Measurements from ENCODE around the gene FN1. TPM values are rescaled to one million over a fixed set of nuclear protein-coding genes. Genes with fewer than 3 reads are reported as not detected.

Gene FN1
- polyA plus RNA-seq, 1 of the 3 experiments (the other 2 are of a cell fraction), result 1,671 TPM

DNA sequence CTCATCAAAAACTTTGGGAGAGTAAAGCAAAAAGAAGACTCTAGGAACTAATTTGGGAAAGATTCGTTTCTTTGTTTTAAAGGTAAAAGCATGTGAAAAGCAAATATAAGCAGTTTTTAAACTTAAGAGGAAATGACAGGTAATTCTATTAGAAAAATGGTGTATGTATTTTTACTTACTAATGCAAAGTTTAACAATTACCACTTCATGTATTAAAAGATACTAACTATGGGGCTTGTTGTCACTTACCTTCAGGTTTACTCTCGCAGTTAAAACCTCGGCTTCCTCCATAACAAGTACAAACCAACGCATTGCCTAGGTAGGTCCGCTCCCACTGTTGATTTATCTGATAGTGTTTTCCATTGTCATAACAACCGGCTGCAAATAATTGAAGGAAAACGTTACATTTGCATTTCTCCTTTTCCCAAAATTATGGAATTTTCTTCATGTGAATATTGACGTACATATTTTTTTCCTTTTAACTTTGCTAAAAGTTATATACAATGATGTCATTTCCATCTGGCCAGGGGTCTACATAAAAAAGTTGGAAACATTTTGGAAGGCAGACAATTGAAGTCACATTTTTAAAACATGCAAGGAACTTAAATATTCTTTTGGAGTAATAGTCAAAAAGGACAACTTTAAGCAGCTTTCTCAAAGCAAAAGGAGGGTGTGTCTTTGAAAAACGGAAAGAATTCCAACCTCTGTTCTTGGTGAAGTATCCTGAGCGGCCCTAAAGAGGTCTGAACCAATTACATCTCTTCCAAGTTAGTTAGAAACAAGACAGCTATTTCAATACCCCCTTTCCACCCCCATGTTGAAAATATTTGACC is 1.2 kb downstream of the FN1 start:
- ChIA-PET CTCF (no interaction called here), POLR2A (no interaction called here)
- Histone ChIP-seq H3K79me2 (ENCODE audit: insufficient read depth) (peaks cover 62% of the 10 kb centered on the region), H3K4me3 (ENCODE audit: low read depth in 2 of 2, low read length in 1 of 2) (peak overlapping the region; percentile 88 to 89), H3K4me1 (ENCODE audit: control insufficient read depth in 1 of 2, insufficient read depth in 2 of 2, low read depth in 1 of 2, low read length in 1 of 2) (peaks cover 3 to 31% of the 10 kb centered on the region in 2 experiments; a peak in 3 of 4 replicates), H2AFZ (ENCODE audit: low read depth) (no peak overlapping the region), H4K20me1 (ENCODE audit: insufficient read depth) (peaks cover 53% of the 10 kb centered on the region), H3K27me3 (ENCODE audit: insufficient read depth) (no peaks in the 10 kb centered on the region), H3F3A (replicated peaks; ENCODE audit: insufficient read depth) (peaks cover 69% of the 10 kb centered on the region), H3K9ac (peak overlapping the region; percentile 93), H3K27ac (ENCODE audit: low read depth in 2 of 2, low read length in 1 of 2) (peak overlapping the region; percentile 69 to 88; a peak in 3 of 4 replicates), H3K9me3 (no peaks in the 10 kb centered on the region), H3K9me2 (no peaks in the 10 kb centered on the region), H3K36me3 (replicated peaks in 1 of 2; ENCODE audit: control insufficient read depth in 1 of 2, insufficient read depth in 2 of 2, low read length in 1 of 2) (peaks cover 27 to 54% of the 10 kb centered on the region in 2 experiments), H3K4me2 (peak overlapping the region; percentile 75)
- DNase-seq, result no peak
- TF ChIP-seq GABPA (IDR thresholded peaks at IDR 0.05; ENCODE audit: low read depth) (no peak), GATA2 (CRISPR knock-in tag; IDR thresholded peaks at IDR 0.05) (no peak), FOXM1 (IDR thresholded peaks at IDR 0.05; ENCODE audit: low read depth) (no peak), EP300 (IDR thresholded peaks at IDR 0.05; ENCODE audit: borderline replicate concordance in 1 of 2, low read depth in 1 of 2, low read length in 1 of 2) (no peak), MEF2A (IDR thresholded peaks at IDR 0.05; ENCODE audit: borderline replicate concordance, low read depth) (no peak), SMC3 (IDR thresholded peaks at IDR 0.05; ENCODE audit: low read depth, low read length) (no peak), FOSL2 (IDR thresholded peaks at IDR 0.05; ENCODE audit: borderline replicate concordance, low read depth) (no peak), JUND (IDR thresholded peaks at IDR 0.05) (no peak), RXRA (IDR thresholded peaks at IDR 0.05; ENCODE audit: borderline replicate concordance, low read depth) (no peak), FOXJ3 (CRISPR knock-in tag; IDR thresholded peaks at IDR 0.05) (no peak), ELF1 (IDR thresholded peaks at IDR 0.05) (no peak)
- TF ChIP-seq, protein P1, sequence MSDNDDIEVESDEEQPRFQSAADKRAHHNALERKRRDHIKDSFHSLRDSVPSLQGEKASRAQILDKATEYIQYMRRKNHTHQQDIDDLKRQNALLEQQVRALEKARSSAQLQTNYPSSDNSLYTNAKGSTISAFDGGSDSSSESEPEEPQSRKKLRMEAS (IDR thresholded peaks at IDR 0.05; ENCODE audit: low read depth), result no peak
- TF ChIP-seq, protein P2, sequence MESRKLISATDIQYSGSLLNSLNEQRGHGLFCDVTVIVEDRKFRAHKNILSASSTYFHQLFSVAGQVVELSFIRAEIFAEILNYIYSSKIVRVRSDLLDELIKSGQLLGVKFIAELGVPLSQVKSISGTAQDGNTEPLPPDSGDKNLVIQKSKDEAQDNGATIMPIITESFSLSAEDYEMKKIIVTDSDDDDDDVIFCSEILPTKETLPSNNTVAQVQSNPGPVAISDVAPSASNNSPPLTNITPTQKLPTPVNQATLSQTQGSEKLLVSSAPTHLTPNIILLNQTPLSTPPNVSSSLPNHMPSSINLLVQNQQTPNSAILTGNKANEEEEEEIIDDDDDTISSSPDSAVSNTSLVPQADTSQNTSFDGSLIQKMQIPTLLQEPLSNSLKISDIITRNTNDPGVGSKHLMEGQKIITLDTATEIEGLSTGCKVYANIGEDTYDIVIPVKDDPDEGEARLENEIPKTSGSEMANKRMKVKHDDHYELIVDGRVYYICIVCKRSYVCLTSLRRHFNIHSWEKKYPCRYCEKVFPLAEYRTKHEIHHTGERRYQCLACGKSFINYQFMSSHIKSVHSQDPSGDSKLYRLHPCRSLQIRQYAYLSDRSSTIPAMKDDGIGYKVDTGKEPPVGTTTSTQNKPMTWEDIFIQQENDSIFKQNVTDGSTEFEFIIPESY (IDR thresholded peaks at IDR 0.05; ENCODE audit: borderline replicate concordance, low read depth), result no peak
- WGBS (ENCODE audit: low lambda C conversion rate), result 40% methylated on average over 10 of the region's 10 CpGs

DNA sequence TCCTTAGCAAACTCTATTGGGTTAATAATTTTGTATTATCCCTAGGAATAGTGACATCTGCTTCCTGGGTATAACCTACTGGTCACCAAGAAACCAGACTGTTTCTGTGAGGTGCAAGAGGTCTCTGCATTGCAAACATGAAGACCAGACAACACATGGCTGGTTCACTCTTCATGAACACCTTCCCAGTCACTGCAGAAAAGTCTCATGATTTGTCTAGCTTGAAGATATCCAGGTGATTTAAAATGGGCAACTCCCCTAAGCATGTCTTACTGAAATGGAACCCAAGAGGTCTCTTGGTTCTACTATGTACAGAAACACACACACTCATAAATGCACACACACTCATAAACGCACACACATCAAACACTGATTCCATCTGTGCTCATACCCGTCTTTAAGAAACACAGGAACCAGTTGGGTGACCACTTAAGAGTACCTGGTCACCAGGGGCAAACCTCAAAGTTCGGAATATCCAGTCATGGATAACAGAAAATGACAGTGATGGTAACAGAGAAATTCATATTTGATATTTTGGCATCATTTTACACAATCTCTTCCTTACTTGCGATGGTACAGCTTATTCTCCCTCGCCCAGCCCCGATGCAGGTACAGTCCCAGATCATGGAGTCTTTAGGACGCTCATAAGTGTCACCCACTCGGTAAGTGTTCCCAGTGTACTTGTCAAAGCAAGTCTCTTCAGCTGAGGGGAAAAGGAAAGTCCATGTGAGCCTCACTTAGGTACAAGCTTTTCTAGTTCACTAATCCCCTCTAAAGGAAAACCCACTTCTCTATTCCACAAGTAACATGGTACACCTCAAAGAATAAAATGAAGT is 2.9 kb downstream of the FN1 start:
- ChIA-PET POLR2A (no interaction called here), CTCF (no interaction called here)
- WGBS (ENCODE audit: low lambda C conversion rate), result 82% methylated on average over 8 of the region's 8 CpGs
- no peaks in the 10 kb centered on the region for H3K9me2 ChIP-seq
- H3K79me2 ChIP-seq (ENCODE audit: insufficient read depth), result peaks cover 79% of the 10 kb centered on the region
- no peaks in the 10 kb centered on the region for H3K9me3 ChIP-seq
- H3K36me3 ChIP-seq (replicated peaks in 1 of 2; ENCODE audit: control insufficient read depth in 1 of 2, insufficient read depth in 2 of 2, low read length in 1 of 2), result peaks cover 37 to 71% of the 10 kb centered on the region in 2 experiments
- H3F3A ChIP-seq (replicated peaks; ENCODE audit: insufficient read depth), result peaks cover 80% of the 10 kb centered on the region
- peak overlapping the region; percentile 75 for H3K4me2 ChIP-seq
- H3K4me1 ChIP-seq (ENCODE audit: control insufficient read depth in 1 of 2, insufficient read depth in 2 of 2, low read depth in 1 of 2, low read length in 1 of 2), result peaks cover 3 to 38% of the 10 kb centered on the region in 2 experiments; a peak in 3 of 4 replicates
- H4K20me1 ChIP-seq (ENCODE audit: insufficient read depth), result peaks cover 69% of the 10 kb centered on the region
- H3K27me3 ChIP-seq (ENCODE audit: insufficient read depth), result no peaks in the 10 kb centered on the region
- H3K27ac ChIP-seq (ENCODE audit: low read depth in 2 of 2, low read length in 1 of 2), result peak overlapping the region; percentile 41 to 88
- no peak for DNase-seq
- H2AFZ ChIP-seq (ENCODE audit: low read depth), result no peak overlapping the region
- H3K4me3 ChIP-seq (ENCODE audit: low read depth in 2 of 2, low read length in 1 of 2), result peak overlapping the region in 1 of 2 experiments; percentile 89; a peak in 3 of 4 replicates
- peak overlapping the region; percentile 93 for H3K9ac ChIP-seq
- TF ChIP-seq CHD2 (IDR thresholded peaks at IDR 0.05; ENCODE audit: low read length, partially characterized antibody) (no peak), NFIC (IDR thresholded peaks at IDR 0.05; ENCODE audit: borderline replicate concordance) (no peak), RXRA (IDR thresholded peaks at IDR 0.05; ENCODE audit: borderline replicate concordance, low read depth) (no peak), POLR2AphosphoS5 (IDR thresholded peaks at IDR 0.05; ENCODE audit: low read depth, low read length) (no peak), FOXJ3 (CRISPR knock-in tag; IDR thresholded peaks at IDR 0.05) (no peak), TAF1 (IDR thresholded peaks at IDR 0.05; ENCODE audit: borderline replicate concordance, low read depth, low read length) (no peak)
- TF ChIP-seq, protein P1 (IDR thresholded peaks at IDR 0.05; ENCODE audit: low read depth), result no peak
- TF ChIP-seq, protein P3, sequence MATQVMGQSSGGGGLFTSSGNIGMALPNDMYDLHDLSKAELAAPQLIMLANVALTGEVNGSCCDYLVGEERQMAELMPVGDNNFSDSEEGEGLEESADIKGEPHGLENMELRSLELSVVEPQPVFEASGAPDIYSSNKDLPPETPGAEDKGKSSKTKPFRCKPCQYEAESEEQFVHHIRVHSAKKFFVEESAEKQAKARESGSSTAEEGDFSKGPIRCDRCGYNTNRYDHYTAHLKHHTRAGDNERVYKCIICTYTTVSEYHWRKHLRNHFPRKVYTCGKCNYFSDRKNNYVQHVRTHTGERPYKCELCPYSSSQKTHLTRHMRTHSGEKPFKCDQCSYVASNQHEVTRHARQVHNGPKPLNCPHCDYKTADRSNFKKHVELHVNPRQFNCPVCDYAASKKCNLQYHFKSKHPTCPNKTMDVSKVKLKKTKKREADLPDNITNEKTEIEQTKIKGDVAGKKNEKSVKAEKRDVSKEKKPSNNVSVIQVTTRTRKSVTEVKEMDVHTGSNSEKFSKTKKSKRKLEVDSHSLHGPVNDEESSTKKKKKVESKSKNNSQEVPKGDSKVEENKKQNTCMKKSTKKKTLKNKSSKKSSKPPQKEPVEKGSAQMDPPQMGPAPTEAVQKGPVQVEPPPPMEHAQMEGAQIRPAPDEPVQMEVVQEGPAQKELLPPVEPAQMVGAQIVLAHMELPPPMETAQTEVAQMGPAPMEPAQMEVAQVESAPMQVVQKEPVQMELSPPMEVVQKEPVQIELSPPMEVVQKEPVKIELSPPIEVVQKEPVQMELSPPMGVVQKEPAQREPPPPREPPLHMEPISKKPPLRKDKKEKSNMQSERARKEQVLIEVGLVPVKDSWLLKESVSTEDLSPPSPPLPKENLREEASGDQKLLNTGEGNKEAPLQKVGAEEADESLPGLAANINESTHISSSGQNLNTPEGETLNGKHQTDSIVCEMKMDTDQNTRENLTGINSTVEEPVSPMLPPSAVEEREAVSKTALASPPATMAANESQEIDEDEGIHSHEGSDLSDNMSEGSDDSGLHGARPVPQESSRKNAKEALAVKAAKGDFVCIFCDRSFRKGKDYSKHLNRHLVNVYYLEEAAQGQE (IDR thresholded peaks at IDR 0.05; ENCODE audit: low read depth, low read length), result no peak

Data from SK-N-SH (cell line).